Memory B cell (primary cell): Measurements from ENCODE around the gene CACNG3.

ENCODE experiments used
- ATAC-seq: fragments of 150-1000 bp; cut with Tn5 transposase; 2 replicates; pipeline ENCODE4 v1.10.0; 2021; ENCODE audit warnings: low read depth, mild to moderate bottlenecking, moderate library complexity
- DNase-seq, 2 donors: peaks; one replicate each; pipeline ENCODE4 v3.0.0; 2022; ENCODE audit warnings: low spot score in 2 of 2
- H3K27ac Mint-ChIP-seq: one replicate; pipeline ENCODE4 v1.8.0; 2022; ENCODE audit warnings: mild to moderate bottlenecking, moderate library complexity, mixed read lengths
- H3K27me3 Mint-ChIP-seq: one replicate; pipeline ENCODE4 v1.8.0; 2022; ENCODE audit warnings: mixed read lengths
- H3K36me3 Mint-ChIP-seq: one replicate; pipeline ENCODE4 v1.8.0; 2022; ENCODE audit warnings: mild to moderate bottlenecking, mixed read lengths
- H3K4me1 Mint-ChIP-seq: one replicate; pipeline ENCODE4 v1.8.0; 2022; ENCODE audit warnings: mixed read lengths
- H3K4me3 Mint-ChIP-seq: one replicate; pipeline ENCODE4 v1.8.0; 2022; ENCODE audit warnings: mild to moderate bottlenecking, moderate library complexity, mixed read lengths
- H3K9me3 Mint-ChIP-seq: one replicate; pipeline ENCODE4 v1.8.0; 2022; ENCODE audit warnings: mixed read lengths

Gene CACNG3

DNA sequence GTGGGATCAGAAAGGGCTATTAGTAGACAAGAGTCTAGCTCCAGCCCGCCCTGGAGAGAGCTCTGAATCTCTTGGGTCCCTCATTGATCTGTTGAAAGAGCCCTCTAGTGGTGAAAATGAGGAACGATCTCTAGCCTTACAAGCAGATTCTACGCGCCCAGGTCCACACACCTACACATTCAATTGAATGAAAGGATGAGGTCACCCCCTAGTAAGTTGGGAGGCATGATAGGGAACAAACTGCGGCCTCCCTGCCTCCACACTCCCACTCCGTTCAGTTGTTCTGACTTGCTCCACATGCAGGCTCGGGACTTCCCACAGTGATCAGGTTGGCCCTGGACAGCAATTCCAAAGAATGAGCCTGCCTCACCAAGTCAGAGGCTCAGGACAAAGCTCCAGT is 2.9 kb upstream of the CACNG3 start:
- ATAC-seq: peak; percentile 80

DNA sequence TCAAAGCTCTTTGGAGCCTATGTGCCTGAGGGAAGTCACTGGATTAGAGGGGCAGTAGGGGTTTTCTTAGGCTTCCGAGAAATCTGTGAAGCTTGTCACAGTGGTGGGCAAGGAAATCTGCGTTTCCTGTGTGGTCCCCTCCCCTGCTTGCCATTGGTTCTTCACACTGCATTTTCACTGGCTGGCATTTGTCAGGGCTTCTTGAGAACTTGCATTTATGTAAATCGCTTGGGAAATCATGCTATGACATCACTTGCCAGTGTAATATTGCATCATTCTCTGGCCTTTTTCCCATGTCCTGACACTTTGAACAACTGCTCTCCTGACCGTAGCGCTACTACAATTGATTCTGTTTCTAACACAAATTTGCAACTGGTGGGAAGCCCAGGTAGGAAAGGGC is 1.8 kb downstream of the CACNG3 start:
- no peak for DNase-seq
- Mint-ChIP-seq H3K4me1 (peaks cover 3% of the 10 kb centered on the region), H3K9me3 (peaks cover 2% of the 10 kb centered on the region), H3K36me3 (no peaks in the 10 kb centered on the region), H3K27me3 (peaks cover 38% of the 10 kb centered on the region), H3K27ac (no peak overlapping the region), H3K4me3 (no peak overlapping the region)
- ATAC-seq: no peak

More for the DNA sequence above, 2.9 kb upstream of the CACNG3 start:
- peak; percentile 20 to 52 for DNase-seq
- no peak overlapping the region for H3K4me3 Mint-ChIP-seq
- H3K27me3 Mint-ChIP-seq: peaks cover 22% of the 10 kb centered on the region
- no peaks in the 10 kb centered on the region for H3K36me3 Mint-ChIP-seq
- H3K27ac Mint-ChIP-seq: no peak overlapping the region
- H3K9me3 Mint-ChIP-seq: no peaks in the 10 kb centered on the region
- peaks cover 9% of the 10 kb centered on the region for H3K4me1 Mint-ChIP-seq

DNA sequence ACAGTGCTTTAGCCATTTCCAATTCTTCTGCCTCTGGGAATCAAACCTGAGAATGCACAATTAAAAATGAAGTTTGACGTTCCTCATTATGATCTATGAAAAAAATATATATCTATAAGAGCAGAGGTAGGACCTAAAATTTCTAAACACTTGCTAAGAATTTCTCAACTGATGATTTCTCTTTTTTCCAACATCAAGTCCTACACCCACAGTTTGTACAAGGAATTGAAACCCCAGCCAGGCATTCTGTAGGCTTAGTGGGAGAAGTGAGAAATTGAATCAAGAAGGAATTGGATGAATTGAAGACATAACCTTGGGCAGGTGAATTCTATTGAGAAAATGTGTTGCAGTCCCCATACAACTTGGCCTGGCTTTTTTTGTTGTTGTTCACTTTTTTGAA is 2.7 kb downstream of the CACNG3 start:
- Mint-ChIP-seq H3K27ac (no peak overlapping the region), H3K9me3 (peaks cover 2% of the 10 kb centered on the region), H3K36me3 (no peaks in the 10 kb centered on the region), H3K4me1 (no peaks in the 10 kb centered on the region), H3K4me3 (no peak overlapping the region), H3K27me3 (peaks cover 40% of the 10 kb centered on the region)
- ATAC-seq (no peak), DNase-seq (no peak)

- peaks cover 27% of the 10 kb centered on the region for H3K27me3 Mint-ChIP-seq
- ATAC-seq (no peak), DNase-seq (no peak)
- peaks cover 4% of the 10 kb centered on the region for H3K36me3 Mint-ChIP-seq
- H3K4me1 Mint-ChIP-seq: no peaks in the 10 kb centered on the region
- H3K4me3 Mint-ChIP-seq: no peak overlapping the region
- H3K9me3 Mint-ChIP-seq: peaks cover 5% of the 10 kb centered on the region
- H3K27ac Mint-ChIP-seq: no peak overlapping the region
These were observed 6.7 kb downstream of the CACNG3 start for GRCh38 chr16:24262816-24263215.

- peaks cover 17% of the 10 kb centered on the region for H3K27me3 Mint-ChIP-seq
- ATAC-seq (no peak), DNase-seq (no peak)
- H3K36me3 Mint-ChIP-seq: no peaks in the 10 kb centered on the region
- H3K27ac Mint-ChIP-seq: no peak overlapping the region
- H3K4me1 Mint-ChIP-seq: no peaks in the 10 kb centered on the region
- H3K4me3 Mint-ChIP-seq: no peak overlapping the region
- no peaks in the 10 kb centered on the region for H3K9me3 Mint-ChIP-seq
These were observed 14.7 kb downstream of the CACNG3 start for GRCh38 chr16:24270721-24271442.

- Mint-ChIP-seq H3K4me3 (no peak overlapping the region), H3K27me3 (peaks cover 16% of the 10 kb centered on the region), H3K9me3 (no peaks in the 10 kb centered on the region), H3K4me1 (no peaks in the 10 kb centered on the region), H3K36me3 (no peaks in the 10 kb centered on the region), H3K27ac (no peak overlapping the region)
- DNase-seq: no peak
- no peak for ATAC-seq
These were observed 16.2 kb downstream of the CACNG3 start for GRCh38 chr16:24272379-24272778.

DNA sequence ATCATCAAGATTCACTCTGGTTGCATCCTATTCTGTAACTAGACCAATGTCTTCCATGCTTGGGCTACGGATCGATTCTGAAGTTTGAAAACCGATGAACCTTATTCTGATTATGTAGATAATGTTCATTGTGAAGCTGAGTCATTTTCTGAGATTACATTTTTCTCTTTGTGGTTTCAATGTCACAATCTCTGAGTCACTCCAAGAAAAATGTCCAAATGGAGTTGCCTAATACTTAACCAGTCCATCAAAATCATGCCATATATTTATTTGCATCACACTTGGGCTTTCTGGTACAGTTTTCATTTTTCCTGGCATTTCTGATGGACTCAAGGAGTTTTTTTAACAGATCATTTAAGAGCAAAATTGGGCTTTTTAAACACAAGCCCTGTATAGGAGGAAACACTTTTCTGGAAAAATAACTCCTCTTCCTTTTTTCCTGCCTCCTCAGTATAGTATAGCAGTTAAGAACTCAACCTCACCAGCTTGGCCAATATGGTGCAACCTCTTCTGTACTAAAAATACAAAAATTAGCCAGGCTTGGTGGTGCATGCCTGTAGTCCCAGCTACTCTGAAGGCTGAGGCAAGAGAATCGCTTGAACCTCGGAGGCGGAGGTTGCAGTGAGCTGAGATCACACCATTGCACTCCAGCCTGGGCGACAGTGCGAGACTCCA is 17.5 kb downstream of the CACNG3 start:
- ATAC-seq (no peak), DNase-seq (no peak)
- no peaks in the 10 kb centered on the region for H3K4me1 Mint-ChIP-seq
- no peaks in the 10 kb centered on the region for H3K9me3 Mint-ChIP-seq
- H3K4me3 Mint-ChIP-seq: no peak overlapping the region
- H3K27ac Mint-ChIP-seq: no peak overlapping the region
- peaks cover 21% of the 10 kb centered on the region for H3K27me3 Mint-ChIP-seq
- H3K36me3 Mint-ChIP-seq: no peaks in the 10 kb centered on the region

GRCh38 chr16:24275413-24275812 is 19.3 kb downstream of the CACNG3 start:
- no peaks in the 10 kb centered on the region for H3K36me3 Mint-ChIP-seq
- H3K9me3 Mint-ChIP-seq: no peaks in the 10 kb centered on the region
- no peak overlapping the region for H3K4me3 Mint-ChIP-seq
- H3K27me3 Mint-ChIP-seq: peaks cover 26% of the 10 kb centered on the region
- ATAC-seq (no peak), DNase-seq (no peak)
- H3K4me1 Mint-ChIP-seq: no peaks in the 10 kb centered on the region
- H3K27ac Mint-ChIP-seq: no peak overlapping the region

DNA sequence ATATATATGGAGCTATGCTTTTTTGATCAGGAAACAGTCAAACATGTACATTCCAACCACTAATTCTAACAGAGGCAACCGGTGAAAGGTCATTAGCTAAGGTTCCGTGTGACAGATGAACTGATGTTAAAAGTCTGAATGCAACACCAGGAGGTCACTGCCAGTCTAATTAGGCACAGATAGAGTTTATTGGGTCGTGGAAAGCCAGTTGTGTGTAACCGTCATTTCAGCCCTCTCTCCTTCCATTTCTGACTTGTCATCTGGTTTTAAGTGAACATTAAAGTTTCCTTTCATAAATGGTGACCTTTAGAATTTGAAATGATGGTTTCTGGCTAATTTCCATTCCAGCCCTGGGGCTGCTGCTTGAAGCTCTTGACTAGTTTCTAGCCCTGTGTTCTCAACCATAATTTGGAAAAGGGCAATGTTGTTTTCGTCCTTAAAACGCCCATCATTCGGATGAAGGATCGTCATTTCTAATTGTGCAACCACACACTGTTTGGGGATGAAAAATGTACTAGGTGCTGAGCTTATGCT is 23.9 kb downstream of the CACNG3 start:
- Mint-ChIP-seq H3K9me3 (no peaks in the 10 kb centered on the region), H3K27ac (no peak overlapping the region), H3K4me3 (no peak overlapping the region), H3K4me1 (no peaks in the 10 kb centered on the region), H3K27me3 (peaks cover 13% of the 10 kb centered on the region), H3K36me3 (no peaks in the 10 kb centered on the region)
- ATAC-seq (no peak), DNase-seq (no peak)

DNA sequence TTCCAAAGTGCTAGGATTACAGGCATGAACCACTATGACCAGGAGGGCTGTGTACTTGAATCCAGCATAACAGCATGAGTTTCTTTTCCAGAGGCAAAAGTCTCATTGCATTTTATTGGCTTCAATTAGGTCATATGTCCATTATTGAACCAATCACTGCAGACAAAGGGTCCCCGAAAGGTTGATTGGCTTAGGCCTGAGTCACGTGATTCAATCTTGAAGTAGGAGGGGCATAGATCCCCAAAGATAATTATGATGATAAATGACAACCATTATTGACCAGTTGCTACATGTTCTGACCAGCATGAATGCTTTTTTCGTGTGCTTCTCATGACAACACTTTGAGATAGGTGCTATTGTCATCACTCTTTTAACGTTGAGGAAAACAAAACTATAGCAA is 25.3 kb downstream of the CACNG3 start:
- no peak overlapping the region for H3K27ac Mint-ChIP-seq
- no peaks in the 10 kb centered on the region for H3K36me3 Mint-ChIP-seq
- H3K4me1 Mint-ChIP-seq: no peaks in the 10 kb centered on the region
- H3K9me3 Mint-ChIP-seq: no peaks in the 10 kb centered on the region
- H3K27me3 Mint-ChIP-seq: peaks cover 15% of the 10 kb centered on the region
- ATAC-seq: no peak
- no peak overlapping the region for H3K4me3 Mint-ChIP-seq
- DNase-seq: no peak

- Mint-ChIP-seq H3K27me3 (peaks cover 19% of the 10 kb centered on the region), H3K27ac (no peak overlapping the region), H3K4me1 (no peaks in the 10 kb centered on the region), H3K36me3 (no peaks in the 10 kb centered on the region), H3K4me3 (no peak overlapping the region), H3K9me3 (no peaks in the 10 kb centered on the region)
- ATAC-seq: no peak
- no peak for DNase-seq
These were observed 26.0 kb downstream of the CACNG3 start for GRCh38 chr16:24282141-24282540.

DNA sequence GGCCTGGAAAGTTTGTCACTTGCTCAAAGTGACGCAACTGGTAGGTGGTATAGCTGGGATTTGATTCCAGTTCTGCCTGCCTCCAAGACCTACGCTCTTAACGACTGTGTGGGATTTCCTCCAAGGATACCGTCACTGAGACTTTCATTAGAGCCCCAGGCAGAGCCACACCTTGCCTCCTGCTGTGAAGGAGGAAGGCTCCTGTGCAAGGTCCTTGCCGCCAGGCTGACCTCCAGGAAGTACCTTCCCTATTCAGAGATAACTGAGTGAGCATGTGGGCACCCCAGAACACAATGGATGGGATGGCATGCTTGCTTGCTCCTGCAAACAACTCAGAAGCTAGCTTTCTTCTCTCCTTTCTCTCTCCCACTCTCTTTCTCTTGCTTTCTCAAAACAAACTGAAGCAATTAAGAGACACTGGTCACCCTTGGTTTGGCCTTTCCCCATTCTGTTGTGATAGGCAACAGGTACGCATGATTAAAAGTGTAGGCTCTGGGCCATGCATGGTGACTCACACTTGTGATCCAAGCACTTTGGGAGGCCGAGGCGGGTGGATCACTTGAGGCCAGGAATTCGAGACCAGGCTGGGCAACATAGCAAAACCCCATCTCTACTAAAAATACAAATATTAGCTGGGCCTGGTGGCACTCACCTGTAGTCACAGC is 30.7 kb downstream of the CACNG3 start:
- H3K27me3 Mint-ChIP-seq: peaks cover 14% of the 10 kb centered on the region
- H3K4me1 Mint-ChIP-seq: no peaks in the 10 kb centered on the region
- H3K27ac Mint-ChIP-seq: no peak overlapping the region
- H3K4me3 Mint-ChIP-seq: no peak overlapping the region
- no peak for ATAC-seq
- DNase-seq: no peak
- H3K36me3 Mint-ChIP-seq: no peaks in the 10 kb centered on the region
- peaks cover 3% of the 10 kb centered on the region for H3K9me3 Mint-ChIP-seq

DNA sequence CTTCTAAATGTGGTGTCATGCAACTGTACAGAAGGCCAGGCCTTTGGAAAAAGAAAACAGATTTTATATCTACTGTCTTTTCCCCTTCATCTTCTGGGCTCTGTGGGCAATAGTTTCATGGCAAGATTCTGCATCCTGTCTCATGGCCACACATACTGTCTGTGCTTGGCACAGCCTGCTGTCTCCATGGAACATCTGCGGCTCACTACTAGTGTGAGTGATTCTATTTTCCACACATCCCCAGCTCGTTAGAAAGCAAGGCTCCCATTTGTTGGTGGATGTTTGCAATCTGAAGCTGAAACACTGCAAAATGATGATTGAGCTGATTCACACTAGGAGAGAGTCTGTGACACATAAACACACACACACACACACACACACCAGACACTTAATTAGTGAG is 32.4 kb downstream of the CACNG3 start:
- Mint-ChIP-seq H3K4me1 (no peaks in the 10 kb centered on the region), H3K36me3 (no peaks in the 10 kb centered on the region), H3K27ac (no peak overlapping the region), H3K27me3 (peaks cover 19% of the 10 kb centered on the region), H3K4me3 (no peak overlapping the region), H3K9me3 (peaks cover 3% of the 10 kb centered on the region)
- no peak for DNase-seq
- no peak for ATAC-seq

GRCh38 chr16:24289166-24289700 is 33.1 kb downstream of the CACNG3 start:
- DNase-seq: no peak
- peaks cover 23% of the 10 kb centered on the region for H3K27me3 Mint-ChIP-seq
- no peaks in the 10 kb centered on the region for H3K36me3 Mint-ChIP-seq
- peaks cover 3% of the 10 kb centered on the region for H3K9me3 Mint-ChIP-seq
- no peaks in the 10 kb centered on the region for H3K4me1 Mint-ChIP-seq
- H3K27ac Mint-ChIP-seq: no peak overlapping the region
- no peak for ATAC-seq
- no peak overlapping the region for H3K4me3 Mint-ChIP-seq
